Endodermal cell (in vitro differentiated cells): ENCODE results near the gene MSL3B.
"Not testable (repeated sequence)": the region's sequence is repeated elsewhere in the genome, so short reads cannot be mapped to it uniquely, and the experiment has no call there.

Experiments
- DNase-seq: peaks from one replicate; pipeline ENCODE4 v3.0.0-alpha.2; 2017
- H3K27ac ChIP-seq: 2 replicates; pipeline ENCODE4 v1.5.1; 2013; ENCODE audit warnings: mild to moderate bottlenecking, low read depth, low read length, moderate library complexity
- H3K27me3 ChIP-seq: 2 replicates; pipeline ENCODE4 v1.6.1; 2013; ENCODE audit warnings: mild to moderate bottlenecking, low read length, moderate library complexity; ENCODE audit not compliant: insufficient read depth, control insufficient read depth, poor library complexity, severe bottlenecking
- H3K36me3 ChIP-seq: 2 replicates; pipeline ENCODE4 v1.7.0; 2013; ENCODE audit warnings: mild to moderate bottlenecking, low read length, moderate library complexity; ENCODE audit not compliant: control insufficient read depth, insufficient read depth
- H3K4me1 ChIP-seq: one replicate; pipeline ENCODE4 v1.7.0; 2013; ENCODE audit warnings: low read length; ENCODE audit not compliant: control insufficient read depth, insufficient read depth
- H3K4me3 ChIP-seq: 2 replicates; pipeline ENCODE4 v1.5.1; 2013; ENCODE audit warnings: mild to moderate bottlenecking, low read length, moderate library complexity
- H3K9ac ChIP-seq: 2 replicates; pipeline ENCODE4 v1.6.1; 2013; ENCODE audit warnings: mild to moderate bottlenecking, low read length, moderate library complexity; ENCODE audit not compliant: poor library complexity, severe bottlenecking; ENCODE audit errors: extremely low read depth
- H3K9me3 ChIP-seq: 2 replicates; pipeline ENCODE4 v1.6.1; 2013; ENCODE audit warnings: mild to moderate bottlenecking, low read length, moderate library complexity; ENCODE audit not compliant: control insufficient read depth
- H3K27ac Mint-ChIP-seq: 2 replicates; pipeline ENCODE4 v1.8.0; 2020; ENCODE audit warnings: mixed read lengths
- H3K27me3 Mint-ChIP-seq: 2 replicates; pipeline ENCODE4 v1.8.0; 2021; ENCODE audit warnings: mild to moderate bottlenecking, mixed read lengths; ENCODE audit not compliant: insufficient read depth
- H3K36me3 Mint-ChIP-seq: 2 replicates; pipeline ENCODE4 v1.8.0; 2020; ENCODE audit warnings: low read depth, mixed read lengths
- H3K4me1 Mint-ChIP-seq: 2 replicates; pipeline ENCODE4 v1.8.0; 2020; ENCODE audit warnings: mixed read lengths
- H3K4me3 Mint-ChIP-seq: 2 replicates; pipeline ENCODE4 v1.8.0; 2020; ENCODE audit warnings: mild to moderate bottlenecking, moderate library complexity, mixed read lengths
- H3K9me3 Mint-ChIP-seq: 2 replicates; pipeline ENCODE4 v1.8.0; 2020; ENCODE audit warnings: mild to moderate bottlenecking, mixed read lengths
- CTCF ChIP-seq: fragments of 200-600 bp; sonication (generic); conservative IDR thresholded peaks from 2 replicates; pipeline ENCODE4 v1.5.0; 2021; ENCODE audit warnings: antibody characterized with exemption, mild to moderate bottlenecking
- WGBS, 2 experiments: methylation state at CpG; one replicate each; pipeline versions ENCODE4 v1.1.5 to v1.1.7; 2013; ENCODE audit warnings: missing lambda C conversion rate in 2 of 2, mixed read lengths in 1 of 2; ENCODE audit not compliant: insufficient coverage in 1 of 2, insufficient read length in 1 of 2; 5-methylcytosine and 5-hydroxymethylcytosine counted together

The MSL3B gene

GRCh38 chr2:233901884-233902283 lies 33.7 kb upstream of the MSL3B start:
- H3K27me3 Mint-ChIP-seq = peaks cover 17% of the 10 kb centered on the region
- Histone ChIP-seq H3K9ac (no peak overlapping the region), H3K27ac (no peak overlapping the region), H3K4me3 (no peak overlapping the region), H3K36me3 (no peaks in the 10 kb centered on the region), H3K4me1 (no peaks in the 10 kb centered on the region), H3K27me3 (peaks cover 27% of the 10 kb centered on the region), H3K9me3 (no peaks in the 10 kb centered on the region)
- no peak for TF ChIP-seq CTCF
- no peaks in the 10 kb centered on the region for H3K9me3 Mint-ChIP-seq
- WGBS, 2 experiments = 81 to 85% methylated on average over 3 to 4 of the region's 4 CpGs
- no peak overlapping the region for H3K27ac Mint-ChIP-seq
- no peaks in the 10 kb centered on the region for H3K4me1 Mint-ChIP-seq
- DNase-seq = no peak
- H3K4me3 Mint-ChIP-seq = no peak overlapping the region
- no peaks in the 10 kb centered on the region for H3K36me3 Mint-ChIP-seq

DNA sequence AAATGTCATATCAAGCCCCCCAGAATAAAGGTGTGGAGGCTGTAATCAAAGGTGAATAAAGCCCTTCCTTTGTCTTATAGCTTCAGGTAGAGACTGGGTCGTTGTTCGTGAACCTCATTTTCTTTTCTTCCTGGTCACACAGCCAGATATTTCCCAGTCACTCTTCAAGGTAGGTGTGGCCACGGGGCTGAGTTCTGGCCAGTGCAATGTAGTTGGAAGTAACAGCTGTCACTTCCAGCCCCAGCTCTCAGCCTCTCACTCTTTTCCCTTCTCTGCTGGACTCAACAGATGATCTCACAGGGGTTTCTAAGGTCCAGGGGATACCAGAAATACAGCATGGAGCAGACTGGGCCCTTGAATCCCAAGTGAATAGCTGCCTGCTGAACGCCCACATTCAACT lies 33.2 kb upstream of the MSL3B start:
- Mint-ChIP-seq H3K4me1 (no peaks in the 10 kb centered on the region), H3K4me3 (no peak overlapping the region), H3K36me3 (no peaks in the 10 kb centered on the region), H3K27ac (no peak overlapping the region), H3K9me3 (no peaks in the 10 kb centered on the region), H3K27me3 (peaks cover 17% of the 10 kb centered on the region)
- Histone ChIP-seq H3K27me3 (peaks cover 27% of the 10 kb centered on the region), H3K36me3 (no peaks in the 10 kb centered on the region), H3K4me1 (no peaks in the 10 kb centered on the region), H3K4me3 (no peak overlapping the region), H3K9ac (no peak overlapping the region), H3K9me3 (no peaks in the 10 kb centered on the region), H3K27ac (no peak overlapping the region)
- 85 to 89% methylated on average over 3 to 4 of the region's 4 CpGs for WGBS, 2 experiments
- no peak for TF ChIP-seq CTCF
- DNase-seq = no peak

GRCh38 chr2:233896253-233896652 lies 28.1 kb upstream of the MSL3B start:
- not testable (repeated sequence) for H3K9ac ChIP-seq, DNase-seq, H3K4me1 Mint-ChIP-seq, H3K36me3 Mint-ChIP-seq, H3K9me3 ChIP-seq, H3K4me1 ChIP-seq, H3K4me3 ChIP-seq, H3K27ac ChIP-seq, H3K36me3 ChIP-seq, H3K4me3 Mint-ChIP-seq, H3K9me3 Mint-ChIP-seq, H3K27ac Mint-ChIP-seq
- WGBS, 2 experiments = 98 to 100% methylated on average over 1 to 2 of the region's 2 CpGs
- H3K27me3 Mint-ChIP-seq = peaks cover 15% of the 10 kb centered on the region
- peaks cover 22% of the 10 kb centered on the region for H3K27me3 ChIP-seq

- TF ChIP-seq CTCF = no peak
- H3K36me3 Mint-ChIP-seq = no peaks in the 10 kb centered on the region
- Histone ChIP-seq H3K4me1 (no peaks in the 10 kb centered on the region), H3K9ac (no peak overlapping the region), H3K4me3 (no peak overlapping the region), H3K9me3 (no peaks in the 10 kb centered on the region), H3K36me3 (no peaks in the 10 kb centered on the region), H3K27ac (no peak overlapping the region), H3K27me3 (no peaks in the 10 kb centered on the region)
- no peak for DNase-seq
- no peaks in the 10 kb centered on the region for H3K4me1 Mint-ChIP-seq
- H3K4me3 Mint-ChIP-seq = no peak overlapping the region
- H3K9me3 Mint-ChIP-seq = no peaks in the 10 kb centered on the region
- 87% methylated on average over 2 of the region's 2 CpGs for WGBS, 2 experiments
- H3K27me3 Mint-ChIP-seq = peaks cover 10% of the 10 kb centered on the region
- no peak overlapping the region for H3K27ac Mint-ChIP-seq
Measured at GRCh38 chr2:233892793-233893192, 24.6 kb upstream of the MSL3B start.
